Measurements from ENCODE around the gene COL4A1. TPM values are rescaled to one million over a fixed set of nuclear protein-coding genes. Genes with fewer than 3 reads are reported as not detected.

COL4A1 gene
- total RNA-seq, 2 experiments from 2014 or later = 0.08 to 0.16 TPM

DNA sequence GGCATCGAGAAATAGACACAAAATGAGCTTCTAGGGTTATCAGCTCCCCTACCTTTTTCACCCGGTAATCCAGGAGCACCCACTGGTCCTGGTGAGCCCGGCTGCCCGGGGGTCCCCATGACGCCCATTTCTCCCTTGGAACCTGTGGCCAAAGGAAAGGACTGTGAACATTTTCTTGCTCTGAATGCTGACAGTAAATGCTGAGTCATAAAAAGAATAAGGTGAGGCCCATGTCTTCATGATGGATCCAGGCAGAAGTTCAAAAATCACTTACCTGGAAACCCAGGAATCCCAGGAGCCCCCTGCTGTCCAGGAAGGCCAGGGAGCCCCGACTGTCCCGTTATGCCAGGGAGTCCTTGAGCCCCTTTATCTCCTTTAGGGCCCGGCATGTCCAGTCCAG is 129.2 kb downstream of the COL4A1 start:
- Histone ChIP-seq H3K4me3 (ENCODE audit: low read length) (no peak overlapping the region), H3K27ac (ENCODE audit: low read depth in 1 of 2, low read length in 2 of 2) (no peak overlapping the region), H3K27me3 (ENCODE audit: control insufficient read depth in 1 of 2, insufficient read depth in 2 of 2, low read length in 2 of 2) (no peaks in the 10 kb centered on the region), H3K36me3 (ENCODE audit: insufficient read depth, low read length) (no peaks in the 10 kb centered on the region), H3K4me1 (ENCODE audit: insufficient read depth, low read length) (no peaks in the 10 kb centered on the region), H3K9me3 (ENCODE audit: control insufficient read depth in 1 of 2, insufficient read depth in 1 of 2, low read length in 2 of 2) (peaks cover 9 to 18% of the 10 kb centered on the region in 2 experiments)
- DNase-seq (no peak), ATAC-seq (ENCODE audit: poor library complexity) (no peak)
- intact Hi-C loops (cut with DNase I, micrococcal nuclease) = no loop called here
- ChIA-PET POLR2A (no interaction called here), CTCF (no interaction called here)
- Mint-ChIP-seq H3K4me1 (ENCODE audit: low read depth) (no peaks in the 10 kb centered on the region), H3K27me3 (peaks cover 6% of the 10 kb centered on the region), H3K4me3 (no peak overlapping the region), H3K9me3 (peaks cover 5% of the 10 kb centered on the region), H3K27ac (no peak overlapping the region), H3K36me3 (ENCODE audit: low read depth) (no peaks in the 10 kb centered on the region)
- no peak for TF ChIP-seq CTCF (IDR thresholded peaks at IDR 0.05)

GRCh38 chr13:110176431-110176830 is 130.5 kb downstream of the COL4A1 start:
- Mint-ChIP-seq H3K36me3 (ENCODE audit: low read depth) (no peaks in the 10 kb centered on the region), H3K9me3 (peaks cover 8% of the 10 kb centered on the region), H3K27ac (no peak overlapping the region), H3K27me3 (peaks cover 7% of the 10 kb centered on the region), H3K4me3 (no peak overlapping the region), H3K4me1 (ENCODE audit: low read depth) (no peaks in the 10 kb centered on the region)
- TF ChIP-seq CTCF (IDR thresholded peaks at IDR 0.05) = no peak
- Histone ChIP-seq H3K27me3 (ENCODE audit: control insufficient read depth in 1 of 2, insufficient read depth in 2 of 2, low read length in 2 of 2) (no peaks in the 10 kb centered on the region), H3K36me3 (ENCODE audit: insufficient read depth, low read length) (no peaks in the 10 kb centered on the region), H3K9me3 (ENCODE audit: control insufficient read depth in 1 of 2, insufficient read depth in 1 of 2, low read length in 2 of 2) (peaks cover 10 to 28% of the 10 kb centered on the region in 2 experiments), H3K27ac (ENCODE audit: low read depth in 1 of 2, low read length in 2 of 2) (no peak overlapping the region), H3K4me3 (ENCODE audit: low read length) (no peak overlapping the region), H3K4me1 (ENCODE audit: insufficient read depth, low read length) (no peaks in the 10 kb centered on the region)
- ChIA-PET CTCF (no interaction called here), POLR2A (no interaction called here)
- intact Hi-C loops (cut with DNase I, micrococcal nuclease) = no loop called here
- ATAC-seq (ENCODE audit: poor library complexity) (no peak), DNase-seq (no peak)

GRCh38 chr13:110173247-110173818 is 133.6 kb downstream of the COL4A1 start:
- Histone ChIP-seq H3K36me3 (ENCODE audit: insufficient read depth, low read length) (no peaks in the 10 kb centered on the region), H3K4me3 (ENCODE audit: low read length) (no peak overlapping the region), H3K27me3 (ENCODE audit: control insufficient read depth in 1 of 2, insufficient read depth in 2 of 2, low read length in 2 of 2) (no peaks in the 10 kb centered on the region), H3K27ac (ENCODE audit: low read depth in 1 of 2, low read length in 2 of 2) (no peak overlapping the region), H3K9me3 (ENCODE audit: control insufficient read depth in 1 of 2, insufficient read depth in 1 of 2, low read length in 2 of 2) (peaks cover 10 to 34% of the 10 kb centered on the region in 2 experiments), H3K4me1 (ENCODE audit: insufficient read depth, low read length) (no peaks in the 10 kb centered on the region)
- POLR2A ChIA-PET = no interaction called here
- H3K36me3 Mint-ChIP-seq (ENCODE audit: low read depth) = no peaks in the 10 kb centered on the region
- TF ChIP-seq CTCF (IDR thresholded peaks at IDR 0.05) = no peak
- H3K4me3 Mint-ChIP-seq = no peak overlapping the region
- intact Hi-C loops (cut with DNase I, micrococcal nuclease) = no loop called here
- peaks cover 18% of the 10 kb centered on the region for H3K27me3 Mint-ChIP-seq
- CTCF ChIA-PET = no interaction called here
- H3K27ac Mint-ChIP-seq = no peak overlapping the region
- DNase-seq (no peak), ATAC-seq (ENCODE audit: poor library complexity) (no peak)
- peaks cover 10% of the 10 kb centered on the region for H3K9me3 Mint-ChIP-seq
- no peaks in the 10 kb centered on the region for H3K4me1 Mint-ChIP-seq (ENCODE audit: low read depth)

All from CD4-positive, alpha-beta T cell (primary cell).